ENCODE data around the gene CDT1.

Gene CDT1

DNA sequence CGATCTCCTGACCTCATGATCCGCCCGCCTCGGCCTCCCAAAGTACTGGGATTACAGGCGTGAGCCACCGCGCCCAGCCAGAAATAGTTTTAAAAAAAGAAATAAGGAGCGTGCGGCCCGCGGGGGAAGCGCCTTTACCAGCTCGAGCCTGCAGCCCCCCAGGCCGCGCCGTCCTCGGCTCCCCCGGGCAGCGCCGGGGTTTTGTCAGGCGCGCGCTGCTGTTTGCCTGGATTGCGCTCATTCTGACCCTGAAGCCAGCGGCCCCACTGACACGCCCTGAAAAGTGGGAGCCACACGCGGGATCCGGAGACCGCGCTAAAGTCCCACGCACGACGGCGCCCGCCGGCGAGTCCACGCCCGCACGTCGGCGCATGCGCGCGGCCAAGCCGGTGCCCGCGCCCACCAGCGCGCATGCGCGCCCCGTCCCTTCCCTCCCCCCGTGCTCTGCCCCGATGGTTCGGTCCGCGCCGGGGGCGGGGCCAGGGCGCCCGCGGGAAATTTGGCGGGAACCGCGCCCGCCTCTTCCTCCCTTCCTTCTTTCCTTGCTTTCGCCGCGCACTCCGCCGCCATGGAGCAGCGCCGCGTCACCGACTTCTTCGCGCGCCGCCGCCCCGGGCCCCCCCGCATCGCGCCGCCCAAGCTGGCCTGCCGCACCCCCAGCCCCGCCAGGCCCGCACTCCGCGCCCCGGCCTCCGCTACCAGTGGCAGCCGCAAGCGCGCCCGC lies at the start of gene CDT1:
CDT1 (plus strand) TSS at position 526 of the 724 bp plus-strand sequence; CDS start at position 569, 43 bp downstream.
- DNase-seq (ENCODE audit: low read depth) = peak; percentile 56

- no peak for DNase-seq (ENCODE audit: low read depth)
These were observed 49.3 kb upstream of the CDT1 start for GRCh38 chr16:88754109-88754911.

- DNase-seq (ENCODE audit: low read depth) = no peak
These were observed 48.5 kb upstream of the CDT1 start for GRCh38 chr16:88754912-88755744.

DNA sequence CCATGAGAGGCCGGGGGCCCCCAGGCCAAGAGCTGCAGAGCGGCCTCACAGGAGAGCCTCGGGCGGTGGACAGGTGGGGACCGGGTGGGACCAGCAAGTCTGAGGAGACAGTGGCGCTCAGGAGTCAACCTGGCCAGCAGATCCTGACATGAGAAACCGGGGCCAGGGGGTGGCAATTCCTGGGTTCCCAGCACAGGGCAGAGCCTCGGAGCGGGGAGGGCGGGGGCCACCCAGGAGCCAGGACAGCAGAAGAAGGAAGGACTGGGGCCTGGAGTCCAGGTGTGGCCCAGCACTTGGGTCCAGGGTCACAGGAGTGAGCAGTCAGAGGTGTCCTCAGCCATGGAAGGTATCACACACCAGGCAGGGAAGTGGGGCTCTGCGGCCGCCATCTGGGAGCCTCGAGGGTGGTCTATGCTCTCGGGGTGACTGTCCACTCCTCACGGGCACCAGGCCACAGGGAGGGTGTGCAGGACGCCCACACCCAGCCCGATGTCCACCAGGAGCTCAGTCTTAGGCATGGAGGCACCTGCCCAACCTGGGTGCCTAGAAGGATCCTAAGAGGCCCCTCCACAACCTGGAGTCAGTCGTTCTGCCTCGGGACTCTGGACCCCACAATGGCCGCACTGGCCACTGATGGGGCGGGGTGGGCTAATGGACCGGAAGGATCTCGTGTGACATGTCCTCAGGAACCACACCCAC lies 47.7 kb upstream of the CDT1 start:
- DNase-seq (ENCODE audit: low read depth) = no peak

DNA sequence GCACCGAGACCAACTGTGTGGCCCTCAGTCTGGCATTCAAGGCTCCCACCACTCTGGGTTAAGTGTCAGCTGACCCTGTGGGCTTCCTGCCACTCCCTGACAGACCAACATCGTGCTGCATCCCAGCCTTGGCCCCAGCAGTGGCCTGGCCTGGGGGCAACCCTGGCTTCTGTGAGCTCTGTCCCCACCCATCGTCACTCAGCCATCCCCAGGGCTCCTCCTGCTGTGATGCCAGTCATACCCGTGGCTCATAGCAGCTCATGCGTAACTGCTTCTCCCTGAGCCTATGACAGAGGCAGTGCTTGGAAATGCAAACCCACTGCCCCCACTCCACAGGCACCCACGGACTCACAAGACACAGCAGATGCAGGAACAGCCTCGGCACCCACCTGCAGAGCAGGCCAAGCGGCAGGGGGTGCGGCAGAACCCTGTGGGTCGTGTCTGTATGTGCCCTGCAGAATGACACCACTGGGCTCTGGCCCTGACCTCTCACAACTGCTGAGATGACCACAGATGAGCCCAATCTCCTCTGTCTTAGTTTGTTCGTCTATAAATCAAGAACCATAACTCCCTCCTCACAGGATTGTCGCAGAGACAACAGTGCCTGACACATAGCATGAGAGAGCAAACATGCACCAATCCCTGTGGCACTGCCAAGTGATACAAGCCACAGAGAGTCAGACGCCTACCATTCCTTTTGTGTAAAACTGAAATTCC lies 45.2 kb upstream of the CDT1 start:
- no peak for DNase-seq (ENCODE audit: low read depth)

DNA sequence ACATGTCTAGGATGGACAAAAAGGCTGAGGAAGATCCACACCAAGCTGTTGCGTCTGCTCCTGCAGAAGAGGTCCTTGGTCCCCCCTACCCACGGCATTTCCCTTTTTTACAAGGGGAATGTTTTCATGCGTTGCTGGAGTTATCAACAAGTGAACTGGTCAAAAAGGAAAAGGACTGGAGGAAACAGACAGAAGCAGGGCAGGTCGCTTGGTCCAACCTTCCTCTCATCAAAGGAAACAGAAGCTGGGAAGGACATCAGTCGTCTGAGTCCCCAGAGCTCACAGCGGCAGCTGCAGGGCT lies 44.7 kb upstream of the CDT1 start:
- no peak for DNase-seq (ENCODE audit: low read depth)

- DNase-seq (ENCODE audit: low read depth) = no peak
These were observed 44.2 kb upstream of the CDT1 start for GRCh38 chr16:88759245-88759975.

DNA sequence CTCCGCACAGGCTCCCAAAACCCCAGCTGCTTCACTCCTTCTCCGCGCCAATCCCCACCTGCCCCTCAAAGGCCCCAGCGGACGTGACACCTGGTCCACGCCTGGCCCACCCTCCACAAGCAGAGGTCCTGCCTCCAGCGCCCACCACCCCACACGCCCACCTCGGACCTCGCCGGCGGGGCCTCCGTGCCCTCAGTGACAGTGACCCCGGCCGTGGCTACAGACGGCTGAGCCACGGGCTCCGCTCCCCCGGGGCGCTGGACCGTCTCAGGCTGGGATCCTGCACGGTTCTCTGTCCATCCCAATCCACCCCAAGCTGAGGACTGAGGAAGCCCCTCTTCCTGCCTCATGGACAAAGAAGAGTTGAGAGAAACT lies 43.6 kb upstream of the CDT1 start:
- no peak for DNase-seq (ENCODE audit: low read depth)

GRCh38 chr16:88760424-88761142 lies 43.0 kb upstream of the CDT1 start:
- no peak for DNase-seq (ENCODE audit: low read depth)

DNA sequence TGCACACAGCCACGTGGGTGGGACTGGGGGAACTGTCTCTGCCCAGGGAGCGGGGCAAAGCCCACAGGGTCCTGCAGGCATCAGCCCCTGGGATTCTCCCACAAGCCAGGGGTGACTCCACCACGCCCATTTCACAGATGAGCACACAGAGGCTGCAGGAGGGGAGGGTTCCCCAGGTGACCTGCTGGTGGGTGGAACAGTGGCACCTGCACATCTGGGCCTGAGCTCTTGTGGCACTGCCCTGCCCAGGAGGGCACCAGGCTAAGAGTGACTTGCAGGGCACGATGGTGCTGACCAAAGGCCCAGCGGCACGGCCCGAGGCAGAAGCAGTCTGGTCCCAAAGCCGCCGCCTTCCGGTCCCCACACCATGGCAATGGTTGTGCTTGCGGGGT lies 42.5 kb upstream of the CDT1 start:
- DNase-seq (ENCODE audit: low read depth) = no peak

DNA sequence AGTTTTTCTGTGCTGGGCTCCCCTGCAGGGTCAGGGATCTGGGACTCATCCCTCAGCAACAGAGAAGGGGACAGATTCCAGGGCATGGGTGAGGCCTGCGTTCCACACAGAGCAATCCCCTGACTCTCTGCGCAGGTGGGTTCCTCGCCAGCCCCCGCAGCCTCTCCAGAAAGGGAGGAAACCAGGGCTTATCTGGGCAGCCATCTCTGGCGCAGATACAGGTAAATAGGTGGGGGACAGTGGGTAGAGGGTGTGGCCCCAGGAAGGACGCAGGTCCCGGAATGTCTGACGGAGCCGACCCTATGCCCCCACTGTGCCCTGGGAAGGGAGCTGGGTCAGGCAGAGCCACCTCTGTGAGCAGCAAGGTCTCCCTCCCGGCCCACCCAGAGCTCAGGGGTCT lies 41.8 kb upstream of the CDT1 start:
- DNase-seq (ENCODE audit: low read depth) = no peak

DNA sequence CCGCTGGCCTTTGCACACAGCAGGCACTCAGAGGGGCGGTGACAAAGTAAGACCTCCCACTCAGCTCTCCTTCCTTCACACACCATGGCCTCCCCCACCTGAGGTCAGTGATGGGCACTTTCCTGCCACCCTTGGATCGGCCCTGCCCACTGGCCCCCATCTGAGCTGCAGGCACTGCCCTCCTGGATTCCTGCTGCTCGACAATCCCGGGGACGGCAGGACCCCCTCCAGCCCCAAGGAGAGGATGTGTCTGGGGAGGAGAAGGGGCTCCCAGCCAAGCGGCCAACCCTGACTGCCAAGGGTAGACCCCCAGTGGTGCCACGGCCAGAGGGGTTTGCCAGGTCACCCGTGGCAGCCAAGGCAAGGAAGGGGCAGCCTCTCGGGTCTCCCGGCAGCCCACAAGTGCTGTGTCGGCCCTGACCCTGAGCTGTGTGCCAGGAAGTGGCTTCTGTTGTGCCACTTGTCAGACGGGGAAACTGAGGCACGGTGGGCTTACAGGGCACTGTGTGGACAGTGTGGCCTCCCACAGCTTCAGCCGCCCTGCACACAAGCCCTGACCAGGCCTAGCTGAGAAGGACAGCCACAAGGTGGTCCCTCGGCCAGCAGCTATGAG lies 41.2 kb upstream of the CDT1 start:
- no peak for DNase-seq (ENCODE audit: low read depth)

DNA sequence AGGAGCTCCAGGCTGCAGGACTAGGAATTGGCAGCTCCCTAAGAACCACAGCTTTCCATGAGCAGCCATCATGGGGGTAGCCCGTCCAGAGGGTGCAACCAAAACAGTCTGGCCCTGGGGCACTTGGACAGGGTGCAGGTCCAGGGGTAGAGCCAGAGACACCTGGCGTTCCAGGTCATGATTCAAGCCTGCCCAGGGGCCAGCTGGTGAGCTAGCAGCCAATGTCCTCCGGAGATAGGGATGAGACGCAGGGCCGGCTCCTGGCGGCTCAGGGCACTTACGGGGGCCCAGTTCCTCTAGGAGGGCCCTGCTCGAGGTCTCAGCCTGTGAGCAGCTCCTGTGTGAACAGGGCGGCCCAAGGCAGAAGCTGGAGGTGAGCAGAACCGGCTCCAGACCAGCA lies 40.6 kb upstream of the CDT1 start:
- no peak for DNase-seq (ENCODE audit: low read depth)

- DNase-seq (ENCODE audit: low read depth) = no peak
These were observed 40.0 kb upstream of the CDT1 start for GRCh38 chr16:88763502-88764053.

- DNase-seq (ENCODE audit: low read depth) = no peak
These were observed 39.5 kb upstream of the CDT1 start for GRCh38 chr16:88764080-88764479.

- no peak for DNase-seq (ENCODE audit: low read depth)
These were observed 38.7 kb upstream of the CDT1 start for GRCh38 chr16:88764913-88765349.

GRCh38 chr16:88766975-88767374 lies 36.6 kb upstream of the CDT1 start:
- no peak for DNase-seq (ENCODE audit: low read depth)

- DNase-seq (ENCODE audit: low read depth) = no peak
These were observed 36.0 kb upstream of the CDT1 start for GRCh38 chr16:88767546-88768070.

Data from stromal cell of bone marrow (primary cell).